Calu3 (cell line): Measurements from ENCODE around the gene TCF12. TPM values are rescaled to one million over a fixed set of nuclear protein-coding genes. Genes with fewer than 3 reads are reported as not detected.
"Not testable (repeated sequence)": the region's sequence is repeated elsewhere in the genome, so short reads cannot be mapped to it uniquely, and the experiment has no call there.

Experiments
- BruUV-seq: library from RNA; stranded (reverse); fragments of 400-500 nt; replicated peaks from 2 replicates; lab custom pipeline; 2021; lab: Mats Ljungman, UMichigan
- CTCF ChIA-PET: fragments of 300-600 bp; sonication (Branson Sonifier 250); formaldehyde crosslinking; loops from one replicate; lab custom pipeline; 2022; ENCODE audit warnings: antibody characterized with exemption; lab: Charles Lee
- DNase-seq: peaks from one replicate; pipeline ENCODE4 v3.0.0; 2022
- H3K27ac Mint-ChIP-seq: one replicate; pipeline ENCODE4 v1.8.0; 2022; ENCODE audit warnings: mixed read lengths; ENCODE audit not compliant: unreplicated experiment
- H3K27me3 Mint-ChIP-seq: one replicate; pipeline ENCODE4 v1.8.0; 2022; ENCODE audit warnings: mixed read lengths; ENCODE audit not compliant: unreplicated experiment
- H3K36me3 Mint-ChIP-seq: one replicate; pipeline ENCODE4 v1.8.0; 2022; ENCODE audit warnings: mild to moderate bottlenecking, moderate library complexity, mixed read lengths; ENCODE audit not compliant: insufficient read depth, unreplicated experiment
- H3K4me1 Mint-ChIP-seq: one replicate; pipeline ENCODE4 v1.8.0; 2022; ENCODE audit warnings: mild to moderate bottlenecking, low read depth, mixed read lengths; ENCODE audit not compliant: unreplicated experiment
- H3K4me3 Mint-ChIP-seq: one replicate; pipeline ENCODE4 v1.8.0; 2022; ENCODE audit warnings: mild to moderate bottlenecking, low read depth, moderate library complexity, mixed read lengths; ENCODE audit not compliant: unreplicated experiment
- H3K9me3 Mint-ChIP-seq: one replicate; pipeline ENCODE4 v1.8.0; 2022; ENCODE audit warnings: low read depth, mixed read lengths; ENCODE audit not compliant: unreplicated experiment
- CTCF ChIP-seq: fragments of 200-600 bp; IDR thresholded peaks from one replicate; pipeline ENCODE4 v1.8.0; 2022; ENCODE audit warnings: antibody characterized with exemption; ENCODE audit not compliant: unreplicated experiment
- intact Hi-C: fragments of 100-400 bp; cut with micrococcal nuclease; formaldehyde crosslinking; loops from one replicate; pipeline ENCODE4 v1.10.0; 2022; ENCODE audit not compliant: unreplicated experiment
- total RNA-seq: library from RNA; stranded (reverse); gene quantifications from 2 replicates; pipeline ENCODE4 v1.2.3, GENCODE V29; 2022

TCF12 gene
- total RNA-seq, 1 experiment from 2014 or later = 127 TPM

- CTCF ChIA-PET = no interaction called here
- no peak for DNase-seq
- Mint-ChIP-seq H3K9me3 (peaks cover 6% of the 10 kb centered on the region), H3K27me3 (no peaks in the 10 kb centered on the region), H3K27ac (no peak overlapping the region), H3K36me3 (peaks cover 13% of the 10 kb centered on the region), H3K4me3 (no peak overlapping the region), H3K4me1 (no peaks in the 10 kb centered on the region)
- TF ChIP-seq CTCF = no peak
- intact Hi-C loops = no loop called here
- BruUV-seq = no TSS peak
Measured at GRCh38 chr15:56996746-56997470, 78.5 kb downstream of the TCF12 start.

- no TSS peak for BruUV-seq
- H3K27me3 Mint-ChIP-seq = no peaks in the 10 kb centered on the region
- CTCF ChIA-PET = no interaction called here
- no peak overlapping the region for H3K4me3 Mint-ChIP-seq
- DNase-seq = no peak
- no peaks in the 10 kb centered on the region for H3K9me3 Mint-ChIP-seq
- no peak for TF ChIP-seq CTCF
- H3K36me3 Mint-ChIP-seq = peaks cover 3% of the 10 kb centered on the region
- no peak overlapping the region for H3K27ac Mint-ChIP-seq
- intact Hi-C loops = no loop called here
- H3K4me1 Mint-ChIP-seq = peaks cover 9% of the 10 kb centered on the region
Measured at GRCh38 chr15:57003418-57003817, 85.0 kb downstream of the TCF12 start.

GRCh38 chr15:57005244-57005643 is 86.8 kb downstream of the TCF12 start:
- Mint-ChIP-seq H3K9me3 (no peaks in the 10 kb centered on the region), H3K4me1 (peaks cover 9% of the 10 kb centered on the region), H3K36me3 (peaks cover 3% of the 10 kb centered on the region), H3K4me3 (no peak overlapping the region), H3K27ac (no peak overlapping the region), H3K27me3 (no peaks in the 10 kb centered on the region)
- TF ChIP-seq CTCF = no peak
- intact Hi-C loops = no loop called here
- no TSS peak for BruUV-seq
- CTCF ChIA-PET = no interaction called here
- no peak for DNase-seq

GRCh38 chr15:57007797-57008196 is 89.4 kb downstream of the TCF12 start:
- intact Hi-C loops, BruUV-seq, DNase-seq, H3K27me3 Mint-ChIP-seq, H3K36me3 Mint-ChIP-seq, H3K27ac Mint-ChIP-seq, H3K4me3 Mint-ChIP-seq, H3K9me3 Mint-ChIP-seq: not testable (repeated sequence)
- CTCF ChIA-PET = interaction anchor here (0.6 kb wide), 1 partner anchor 873 kb away, joined by 5 read pairs; no protein-coding TSS in a partner anchor
- peaks cover 23% of the 10 kb centered on the region for H3K4me1 Mint-ChIP-seq

- CTCF ChIA-PET = no interaction called here
- BruUV-seq = no TSS peak
- Mint-ChIP-seq H3K4me1 (peaks cover 34% of the 10 kb centered on the region), H3K36me3 (peaks cover 6% of the 10 kb centered on the region), H3K27me3 (no peaks in the 10 kb centered on the region), H3K9me3 (no peaks in the 10 kb centered on the region), H3K27ac (no peak overlapping the region), H3K4me3 (no peak overlapping the region)
- no peak for TF ChIP-seq CTCF
- intact Hi-C loops = no loop called here
- DNase-seq = no peak
Measured at GRCh38 chr15:57010724-57011123, 92.3 kb downstream of the TCF12 start.
